Dendritic cell treated with granulocyte-macrophage colony-stimulating factor and Interleukin-4, amounts not matched to agents 40 ng/mL and 50 ng/mL, for 4 days (primary cell): Measurements from ENCODE around the gene LAMC3.
"Not testable (repeated sequence)": the region's sequence is repeated elsewhere in the genome, so short reads cannot be mapped to it uniquely, and the experiment has no call there.

Source experiments
- H3K27ac Mint-ChIP-seq: one replicate; pipeline ENCODE4 v1.8.0; 2022; ENCODE audit warnings: mild to moderate bottlenecking, mixed read lengths
- H3K27me3 Mint-ChIP-seq: one replicate; pipeline ENCODE4 v1.8.0; 2022; ENCODE audit warnings: mild to moderate bottlenecking, mixed read lengths
- H3K36me3 Mint-ChIP-seq: one replicate; pipeline ENCODE4 v1.8.0; 2022; ENCODE audit warnings: low read depth, mixed read lengths
- H3K4me1 Mint-ChIP-seq: one replicate; pipeline ENCODE4 v1.8.0; 2022; ENCODE audit warnings: low read depth, mixed read lengths
- H3K4me3 Mint-ChIP-seq: one replicate; pipeline ENCODE4 v1.8.0; 2022; ENCODE audit warnings: mild to moderate bottlenecking, moderate library complexity, mixed read lengths
- H3K9me3 Mint-ChIP-seq: one replicate; pipeline ENCODE4 v1.8.0; 2022; ENCODE audit warnings: mixed read lengths
- intact Hi-C: fragments of 100-400 bp; cut with micrococcal nuclease; formaldehyde crosslinking; loops from one replicate; pipeline ENCODE4 v1.15.0; 2022

Gene LAMC3

DNA sequence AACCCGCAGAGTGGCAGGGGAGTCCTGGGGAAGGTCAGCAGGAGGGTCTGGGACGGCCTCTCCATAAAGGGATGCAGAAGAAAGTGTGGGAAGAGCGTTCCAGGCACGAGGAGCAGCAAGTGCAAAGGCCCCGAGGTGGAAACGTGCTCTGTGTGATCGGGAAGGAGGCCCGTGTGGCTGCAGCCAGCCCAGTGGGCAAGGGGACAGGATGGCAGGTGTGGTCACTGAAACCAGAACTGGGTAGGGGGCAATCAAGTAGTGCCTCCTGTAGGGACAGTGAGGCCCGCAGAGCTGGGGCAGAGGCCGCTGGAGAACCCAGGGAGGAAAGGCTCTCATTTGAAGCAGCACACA is 16.3 kb upstream of the LAMC3 start:
- H3K9me3 Mint-ChIP-seq, result no peaks in the 10 kb centered on the region
- peaks cover 28% of the 10 kb centered on the region for H3K4me1 Mint-ChIP-seq
- H3K4me3 Mint-ChIP-seq, result no peak overlapping the region
- intact Hi-C loops, result no loop called here
- peaks cover 2% of the 10 kb centered on the region for H3K27me3 Mint-ChIP-seq
- H3K36me3 Mint-ChIP-seq, result no peaks in the 10 kb centered on the region
- no peak overlapping the region for H3K27ac Mint-ChIP-seq

DNA sequence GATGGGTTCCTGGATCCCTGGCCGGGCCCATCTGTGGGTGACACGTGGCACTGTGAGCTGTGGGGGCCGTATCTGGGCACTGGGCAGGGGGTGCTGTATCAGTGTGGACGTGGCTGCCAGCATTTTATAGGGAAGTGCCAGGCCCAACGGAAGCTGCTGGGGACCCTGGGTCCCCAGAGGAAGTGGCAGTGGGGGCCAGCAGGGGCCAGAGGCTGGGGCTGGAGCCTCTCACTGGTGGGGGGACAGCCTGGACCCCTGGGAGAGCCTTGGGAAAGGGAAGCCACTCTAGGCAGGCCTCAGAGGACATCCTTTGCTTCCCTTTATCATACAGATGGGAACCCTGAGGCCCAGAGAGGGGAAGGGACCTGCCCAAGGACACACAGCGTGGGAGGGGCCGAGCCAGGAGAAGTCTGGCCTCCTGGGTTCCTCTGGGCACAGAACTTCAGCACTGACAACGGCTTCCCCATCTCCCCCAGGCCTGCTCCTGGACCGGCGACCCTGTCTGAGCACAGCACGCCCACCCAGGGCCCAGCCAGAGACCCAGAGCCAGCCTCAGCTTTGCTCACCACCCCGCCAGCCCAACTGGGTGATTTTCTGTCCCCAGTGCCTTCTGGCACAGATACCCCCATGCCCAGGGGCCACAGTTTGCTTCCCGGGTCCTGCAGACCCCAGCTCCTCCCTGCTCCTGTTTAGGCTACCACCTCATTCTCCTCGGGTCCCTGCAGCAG is 15.5 kb upstream of the LAMC3 start:
- H3K9me3 Mint-ChIP-seq, result no peaks in the 10 kb centered on the region
- H3K4me1 Mint-ChIP-seq, result peaks cover 28% of the 10 kb centered on the region
- H3K36me3 Mint-ChIP-seq, result no peaks in the 10 kb centered on the region
- H3K27me3 Mint-ChIP-seq, result peaks cover 2% of the 10 kb centered on the region
- intact Hi-C loops, result no loop called here
- H3K4me3 Mint-ChIP-seq, result no peak overlapping the region
- no peak overlapping the region for H3K27ac Mint-ChIP-seq

DNA sequence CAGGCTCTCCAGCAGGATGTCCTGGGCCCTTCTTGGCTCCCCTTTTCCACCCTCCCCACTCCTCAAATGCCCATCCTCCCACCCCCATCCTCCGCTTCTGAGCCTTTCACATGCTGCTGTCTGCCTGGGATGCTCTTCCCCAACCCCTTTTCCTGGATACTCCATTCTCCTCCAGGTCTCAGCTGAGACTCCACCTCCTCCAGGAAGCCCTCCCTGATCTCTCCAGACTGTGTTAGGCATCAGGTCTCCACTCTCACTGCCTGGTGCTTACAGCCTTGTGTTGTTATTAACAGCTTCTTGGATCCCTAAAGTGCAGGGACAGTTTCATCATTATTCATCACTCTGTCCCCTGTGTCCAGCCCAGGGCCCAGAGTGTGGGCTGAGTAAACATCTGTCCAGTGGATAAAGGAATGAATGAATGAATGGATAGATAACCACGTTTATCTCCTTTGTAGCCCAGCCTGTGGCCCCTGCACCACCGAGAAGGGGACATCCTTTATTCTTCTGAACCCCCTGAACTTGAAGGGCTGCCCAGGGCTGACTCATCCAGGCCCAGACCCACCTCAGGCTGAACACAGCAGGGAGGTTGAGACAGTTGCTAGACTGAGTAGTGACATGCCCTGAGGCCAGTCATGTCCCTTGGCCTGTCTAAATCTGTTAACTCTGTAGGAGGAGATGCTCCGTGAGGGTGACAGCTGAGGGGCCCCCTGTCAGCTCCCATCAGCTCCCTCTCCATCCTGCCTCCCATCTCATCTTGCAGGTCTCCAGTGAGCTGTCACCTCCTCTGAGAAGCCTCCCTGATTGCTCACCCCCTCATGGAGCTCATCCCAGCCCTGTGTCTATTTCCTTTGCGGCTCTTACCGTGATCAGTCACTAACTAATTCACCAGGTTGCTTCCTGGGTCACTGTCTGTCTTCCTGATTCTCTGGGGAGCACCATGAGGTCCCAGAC is 14.6 kb upstream of the LAMC3 start:
- Mint-ChIP-seq H3K27ac (peak overlapping the region; percentile 51), H3K4me1 (peaks cover 34% of the 10 kb centered on the region), H3K27me3 (peaks cover 9% of the 10 kb centered on the region), H3K36me3 (no peaks in the 10 kb centered on the region), H3K4me3 (no peak overlapping the region), H3K9me3 (no peaks in the 10 kb centered on the region)
- intact Hi-C loops, result loop anchor here (5.0 kb wide), 1 partner anchor 282 kb away; no protein-coding TSS in a partner anchor

DNA sequence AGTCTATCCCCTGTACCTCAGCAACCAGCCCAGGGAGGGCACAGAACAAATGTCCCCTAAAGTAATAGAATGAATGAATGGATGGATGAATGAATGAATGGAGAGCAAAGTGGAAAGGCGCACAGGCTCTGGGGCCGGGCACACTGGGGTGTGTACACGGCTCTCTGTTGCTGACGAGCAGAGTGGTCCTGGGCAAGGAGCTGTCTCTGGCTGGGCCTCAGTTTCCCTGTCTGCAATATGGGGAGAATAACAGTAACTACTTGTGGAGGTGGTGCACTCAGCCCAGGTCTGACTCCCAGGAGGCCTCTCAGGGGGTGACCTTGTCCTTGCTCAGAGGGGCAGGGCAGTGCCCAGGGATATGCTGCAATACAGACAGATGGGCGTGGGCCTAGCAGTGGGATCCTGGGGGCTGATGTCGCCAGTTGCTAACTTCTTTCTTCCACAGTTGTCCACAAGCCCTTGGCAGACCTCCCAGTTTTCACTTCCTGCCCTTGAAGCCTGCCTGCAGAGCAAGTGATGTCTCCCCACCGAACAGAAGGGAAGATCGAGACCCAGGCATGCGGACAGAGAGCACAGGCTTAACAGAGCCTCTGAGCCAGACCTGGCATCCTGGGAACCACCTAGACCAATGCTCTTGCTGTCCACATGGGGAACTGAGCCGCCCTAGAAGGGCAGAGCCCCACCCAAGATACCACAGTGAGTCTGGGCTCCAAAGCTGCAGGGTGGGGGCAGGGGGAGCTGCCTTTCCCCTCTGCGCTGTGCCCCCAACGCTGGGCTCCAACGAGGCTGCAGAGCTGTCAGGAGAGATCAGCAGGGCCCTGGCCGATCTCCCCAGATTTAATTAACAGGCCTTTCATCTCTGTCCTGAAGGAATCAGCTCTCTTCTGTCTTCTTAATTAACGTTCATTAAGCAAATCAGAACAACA is 13.6 kb upstream of the LAMC3 start:
- Mint-ChIP-seq H3K27ac (peak overlapping the region; percentile 51), H3K36me3 (no peaks in the 10 kb centered on the region), H3K4me1 (peaks cover 31% of the 10 kb centered on the region), H3K27me3 (peaks cover 9% of the 10 kb centered on the region), H3K9me3 (no peaks in the 10 kb centered on the region), H3K4me3 (no peak overlapping the region)
- intact Hi-C loops, result loop anchor here (5.0 kb wide), 1 partner anchor 283 kb away; no protein-coding TSS in a partner anchor

DNA sequence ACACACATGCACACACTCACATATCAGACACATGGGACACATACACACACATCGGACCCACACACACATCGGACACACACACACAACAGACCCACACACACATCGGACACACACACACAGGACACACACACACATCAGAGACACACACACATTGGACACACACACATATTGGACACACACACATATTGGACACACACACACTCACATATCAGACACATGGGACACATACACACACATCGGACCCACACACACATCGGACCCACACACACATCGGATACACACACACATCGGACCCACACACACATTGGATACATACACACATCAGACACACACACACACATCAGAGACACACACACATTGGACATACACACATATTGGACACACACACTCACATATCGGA is 12.8 kb upstream of the LAMC3 start:
- Mint-ChIP-seq H3K36me3 (no peaks in the 10 kb centered on the region), H3K9me3 (no peaks in the 10 kb centered on the region), H3K4me1 (peaks cover 26% of the 10 kb centered on the region), H3K27me3 (peaks cover 11% of the 10 kb centered on the region), H3K27ac (no peak overlapping the region), H3K4me3 (no peak overlapping the region)
- intact Hi-C loops, result loop anchor here (5.0 kb wide), 1 partner anchor 284 kb away; no protein-coding TSS in a partner anchor

DNA sequence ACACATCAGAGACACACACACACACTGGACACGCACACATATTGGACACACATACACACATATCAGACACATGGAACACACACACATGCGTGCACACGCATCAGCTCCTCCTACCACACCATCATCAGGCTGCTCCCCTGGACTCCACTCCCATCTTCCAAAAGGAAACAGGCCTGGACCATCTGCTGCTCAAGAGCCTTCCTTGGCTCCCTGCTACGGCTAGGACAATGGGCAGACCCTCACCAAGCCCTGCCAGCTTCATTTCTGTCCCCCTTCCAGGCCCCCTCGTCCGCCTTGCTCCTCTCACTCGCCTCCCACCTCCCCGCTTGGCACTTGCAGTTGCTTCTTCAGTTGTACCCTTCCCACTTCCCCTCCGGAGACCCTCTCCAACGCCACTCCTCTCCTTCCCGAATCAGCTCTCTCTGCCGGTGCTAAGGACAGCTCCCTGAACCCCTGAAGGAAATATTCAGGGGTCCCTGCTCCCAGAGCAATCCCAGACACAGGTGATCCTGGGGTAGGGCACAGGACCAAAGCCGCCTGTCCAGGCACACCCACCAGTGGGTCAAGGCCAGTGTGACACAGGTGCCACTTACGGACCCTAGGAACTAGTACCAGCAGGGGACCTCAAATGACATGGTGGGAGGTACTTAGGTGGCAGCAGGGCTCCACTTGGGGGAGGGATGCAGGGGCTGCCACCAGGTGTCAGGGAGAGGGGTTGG is 12.1 kb upstream of the LAMC3 start:
- intact Hi-C loops, result loop anchor here (5.0 kb wide), 1 partner anchor 285 kb away; no protein-coding TSS in a partner anchor
- Mint-ChIP-seq H3K27ac (no peak overlapping the region), H3K36me3 (no peaks in the 10 kb centered on the region), H3K27me3 (peaks cover 11% of the 10 kb centered on the region), H3K9me3 (no peaks in the 10 kb centered on the region), H3K4me1 (peaks cover 21% of the 10 kb centered on the region), H3K4me3 (no peak overlapping the region)

DNA sequence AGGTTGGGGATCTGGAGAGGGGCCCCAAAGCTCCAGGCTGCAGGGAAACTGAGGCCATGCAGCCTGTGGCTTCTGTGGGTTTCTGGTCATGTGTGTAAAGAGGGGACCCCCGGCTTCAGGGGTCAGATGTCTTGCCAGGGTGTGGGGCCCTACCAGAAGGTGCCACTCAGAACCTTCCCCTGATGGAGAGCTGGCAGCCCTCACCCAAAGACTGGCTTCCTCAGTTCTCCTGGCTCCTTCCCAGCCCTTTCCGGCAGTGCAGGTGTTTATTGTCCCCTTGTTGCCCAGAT is 11.6 kb upstream of the LAMC3 start:
- intact Hi-C loops, result loop anchor here (5.0 kb wide), 1 partner anchor 285 kb away; no protein-coding TSS in a partner anchor
- Mint-ChIP-seq H3K9me3 (no peaks in the 10 kb centered on the region), H3K36me3 (no peaks in the 10 kb centered on the region)

GRCh38 chr9:130997925-130998596 is 10.9 kb upstream of the LAMC3 start:
- Mint-ChIP-seq H3K4me3 (no peak overlapping the region), H3K36me3 (no peaks in the 10 kb centered on the region), H3K27me3 (peaks cover 9% of the 10 kb centered on the region), H3K27ac (no peak overlapping the region), H3K4me1 (peaks cover 9% of the 10 kb centered on the region), H3K9me3 (no peaks in the 10 kb centered on the region)
- intact Hi-C loops, result loop anchor here (1.0 to 5.0 kb wide), 2 partner anchors 132 to 286 kb away; no protein-coding TSS in a partner anchor

More for the DNA sequence above, 11.6 kb upstream of the LAMC3 start:
- peaks cover 11% of the 10 kb centered on the region for H3K27me3 Mint-ChIP-seq
- no peak overlapping the region for H3K4me3 Mint-ChIP-seq
- no peak overlapping the region for H3K27ac Mint-ChIP-seq
- H3K4me1 Mint-ChIP-seq, result peaks cover 16% of the 10 kb centered on the region

DNA sequence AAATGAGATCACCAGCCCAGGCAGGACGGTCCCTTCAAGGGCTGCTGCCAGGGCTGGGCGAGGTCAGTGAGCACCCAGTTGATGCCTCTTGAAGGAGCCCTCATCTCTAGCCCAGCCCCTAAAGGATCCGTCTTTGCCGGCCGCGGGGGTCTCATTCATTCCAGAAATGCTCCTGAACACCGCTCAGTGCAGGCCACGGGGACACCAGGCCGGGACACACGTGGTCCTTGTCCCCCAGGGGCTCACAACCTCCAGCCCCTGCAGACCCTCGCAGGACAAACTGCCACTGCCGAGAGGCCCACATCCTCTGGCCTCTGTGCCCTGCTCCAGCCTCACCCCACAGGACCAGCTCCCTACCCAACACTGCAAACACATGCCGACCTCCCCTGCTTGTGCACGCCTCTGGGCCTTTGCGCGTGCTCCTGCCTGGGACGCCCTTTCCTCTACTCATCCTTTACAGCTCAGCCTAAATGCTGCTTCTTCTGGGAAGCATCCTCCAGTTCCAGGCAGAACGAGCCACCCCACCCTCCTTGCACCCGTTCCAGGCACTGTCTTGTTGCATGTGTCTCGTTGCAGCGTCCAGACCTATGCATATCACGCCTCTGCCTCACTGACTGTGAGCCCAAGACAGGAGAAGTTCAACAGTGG is 10.3 kb upstream of the LAMC3 start:
- Mint-ChIP-seq H3K27me3 (peaks cover 9% of the 10 kb centered on the region), H3K4me3 (no peak overlapping the region), H3K27ac (no peak overlapping the region), H3K4me1 (peaks cover 6% of the 10 kb centered on the region), H3K36me3 (no peaks in the 10 kb centered on the region), H3K9me3 (no peaks in the 10 kb centered on the region)
- intact Hi-C loops, result loop anchor here (1.0 to 5.0 kb wide), 2 partner anchors 132 to 286 kb away; no protein-coding TSS in a partner anchor

- Mint-ChIP-seq H3K4me3 (no peak overlapping the region), H3K27ac (no peak overlapping the region), H3K27me3 (peaks cover 9% of the 10 kb centered on the region), H3K4me1 (peaks cover 6% of the 10 kb centered on the region), H3K36me3 (no peaks in the 10 kb centered on the region), H3K9me3 (no peaks in the 10 kb centered on the region)
- intact Hi-C loops, result loop anchor here (5.0 kb wide), 1 partner anchor 287 kb away; no protein-coding TSS in a partner anchor
Observed at GRCh38 chr9:130999245-130999623, 9.7 kb upstream of the LAMC3 start.

GRCh38 chr9:131000526-131000925 is 8.4 kb upstream of the LAMC3 start:
- H3K4me1 Mint-ChIP-seq, H3K27ac Mint-ChIP-seq, H3K9me3 Mint-ChIP-seq, H3K36me3 Mint-ChIP-seq, intact Hi-C loops, H3K4me3 Mint-ChIP-seq: not testable (repeated sequence)
- H3K27me3 Mint-ChIP-seq, result peaks cover 11% of the 10 kb centered on the region

DNA sequence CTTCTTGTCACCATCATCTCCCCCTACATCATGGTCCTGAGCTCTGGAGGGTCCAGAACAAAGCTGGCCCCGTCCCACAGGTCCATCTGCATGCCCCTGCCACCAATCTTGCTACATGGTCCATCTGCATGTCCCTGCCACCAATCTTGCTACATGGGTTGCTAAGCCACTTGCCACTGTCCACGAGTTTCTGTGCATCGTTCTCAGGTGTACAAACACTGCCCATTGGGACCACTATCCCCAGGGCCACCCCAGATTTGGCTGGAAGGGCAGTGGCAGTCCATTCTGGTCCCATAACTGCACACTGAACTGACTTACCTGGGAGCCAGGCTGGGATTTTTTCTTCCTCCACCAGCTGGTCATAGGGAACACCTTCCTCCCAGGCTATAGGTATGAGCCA is 8.0 kb upstream of the LAMC3 start:
- intact Hi-C loops, result no loop called here
- Mint-ChIP-seq H3K27ac (no peak overlapping the region), H3K36me3 (no peaks in the 10 kb centered on the region), H3K4me3 (no peak overlapping the region), H3K4me1 (peaks cover 6% of the 10 kb centered on the region), H3K27me3 (peaks cover 15% of the 10 kb centered on the region), H3K9me3 (no peaks in the 10 kb centered on the region)
